ENCODE measurements around the gene IMPDH1. TPM values are rescaled to one million over a fixed set of nuclear protein-coding genes. Genes with fewer than 3 reads are reported as not detected.
A peak's percentile ranks its signal among the peaks of the same experiment; 100 is the strongest.

Gene IMPDH1
- total and polyA plus RNA-seq, 9 of the 15 experiments (the other 6 are each of a cell fraction or from before 2014, with no cell fraction given), result 0.80 to 118 (median 64.3) TPM

- TF ChIP-seq, protein P1, sequence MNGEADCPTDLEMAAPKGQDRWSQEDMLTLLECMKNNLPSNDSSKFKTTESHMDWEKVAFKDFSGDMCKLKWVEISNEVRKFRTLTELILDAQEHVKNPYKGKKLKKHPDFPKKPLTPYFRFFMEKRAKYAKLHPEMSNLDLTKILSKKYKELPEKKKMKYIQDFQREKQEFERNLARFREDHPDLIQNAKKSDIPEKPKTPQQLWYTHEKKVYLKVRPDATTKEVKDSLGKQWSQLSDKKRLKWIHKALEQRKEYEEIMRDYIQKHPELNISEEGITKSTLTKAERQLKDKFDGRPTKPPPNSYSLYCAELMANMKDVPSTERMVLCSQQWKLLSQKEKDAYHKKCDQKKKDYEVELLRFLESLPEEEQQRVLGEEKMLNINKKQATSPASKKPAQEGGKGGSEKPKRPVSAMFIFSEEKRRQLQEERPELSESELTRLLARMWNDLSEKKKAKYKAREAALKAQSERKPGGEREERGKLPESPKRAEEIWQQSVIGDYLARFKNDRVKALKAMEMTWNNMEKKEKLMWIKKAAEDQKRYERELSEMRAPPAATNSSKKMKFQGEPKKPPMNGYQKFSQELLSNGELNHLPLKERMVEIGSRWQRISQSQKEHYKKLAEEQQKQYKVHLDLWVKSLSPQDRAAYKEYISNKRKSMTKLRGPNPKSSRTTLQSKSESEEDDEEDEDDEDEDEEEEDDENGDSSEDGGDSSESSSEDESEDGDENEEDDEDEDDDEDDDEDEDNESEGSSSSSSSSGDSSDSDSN (IDR thresholded peaks at IDR 0.05; ENCODE audit: borderline replicate concordance in 1 of 2, low read depth in 2 of 2, low read length in 2 of 2), result peak; percentile 92 to 98; a peak in 3 of 4 replicates
- TF ChIP-seq EZH2 (IDR thresholded peaks at IDR 0.05; ENCODE audit: borderline replicate concordance, low read depth, low read length) (0 out of 2 replicates have a peak, but pooled peaks have one; percentile 15), PML (IDR thresholded peaks at IDR 0.05; ENCODE audit: low read length) (no peak), E2F6 (IDR thresholded peaks at IDR 0.05; ENCODE audit: borderline replicate concordance in 1 of 2, extremely low read depth in 1 of 2, insufficient read depth in 1 of 2, insufficient read length in 1 of 2, low read depth in 1 of 2, low read length in 1 of 2, poor library complexity in 1 of 2, severe bottlenecking in 1 of 2) (peak in 1 of 2 experiments; percentile 85), ETS1 (conservative IDR thresholded peaks at IDR 0.05; ENCODE audit: control insufficient read depth, low read depth, low read length) (no peak), HSF4 (CRISPR knock-in tag; IDR thresholded peaks at IDR 0.05; ENCODE audit: borderline replicate concordance) (no peak), ZNF384 (IDR thresholded peaks at IDR 0.05; ENCODE audit: low read depth, low read length) (no peak), BMI1 (IDR thresholded peaks at IDR 0.05; ENCODE audit: low read length) (no peak), HLTF (IDR thresholded peaks at IDR 0.05) (no peak), ZEB2 (IDR thresholded peaks at IDR 0.05) (no peak), PHF20 (IDR thresholded peaks at IDR 0.05; ENCODE audit: partially characterized antibody) (no peak), RBM15 (IDR thresholded peaks at IDR 0.05; ENCODE audit: insufficient read depth, low read length) (no peak)
- TF ChIP-seq, protein P2, sequence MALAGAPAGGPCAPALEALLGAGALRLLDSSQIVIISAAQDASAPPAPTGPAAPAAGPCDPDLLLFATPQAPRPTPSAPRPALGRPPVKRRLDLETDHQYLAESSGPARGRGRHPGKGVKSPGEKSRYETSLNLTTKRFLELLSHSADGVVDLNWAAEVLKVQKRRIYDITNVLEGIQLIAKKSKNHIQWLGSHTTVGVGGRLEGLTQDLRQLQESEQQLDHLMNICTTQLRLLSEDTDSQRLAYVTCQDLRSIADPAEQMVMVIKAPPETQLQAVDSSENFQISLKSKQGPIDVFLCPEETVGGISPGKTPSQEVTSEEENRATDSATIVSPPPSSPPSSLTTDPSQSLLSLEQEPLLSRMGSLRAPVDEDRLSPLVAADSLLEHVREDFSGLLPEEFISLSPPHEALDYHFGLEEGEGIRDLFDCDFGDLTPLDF (CRISPR knock-in tag; IDR thresholded peaks at IDR 0.05), result no peak
- TF ChIP-seq, protein P3, sequence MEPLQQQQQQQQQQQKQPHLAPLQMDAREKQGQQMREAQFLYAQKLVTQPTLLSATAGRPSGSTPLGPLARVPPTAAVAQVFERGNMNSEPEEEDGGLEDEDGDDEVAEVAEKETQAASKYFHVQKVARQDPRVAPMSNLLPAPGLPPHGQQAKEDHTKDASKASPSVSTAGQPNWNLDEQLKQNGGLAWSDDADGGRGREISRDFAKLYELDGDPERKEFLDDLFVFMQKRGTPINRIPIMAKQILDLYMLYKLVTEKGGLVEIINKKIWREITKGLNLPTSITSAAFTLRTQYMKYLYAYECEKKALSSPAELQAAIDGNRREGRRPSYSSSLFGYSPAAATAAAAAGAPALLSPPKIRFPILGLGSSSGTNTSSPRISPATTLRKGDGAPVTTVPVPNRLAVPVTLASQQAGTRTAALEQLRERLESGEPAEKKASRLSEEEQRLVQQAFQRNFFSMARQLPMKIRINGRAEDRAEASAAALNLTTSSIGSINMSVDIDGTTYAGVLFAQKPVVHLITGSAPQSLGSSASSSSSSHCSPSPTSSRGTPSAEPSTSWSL (CRISPR knock-in tag; IDR thresholded peaks at IDR 0.05; ENCODE audit: borderline replicate concordance), result no peak
- TF ChIP-seq, protein P4, sequence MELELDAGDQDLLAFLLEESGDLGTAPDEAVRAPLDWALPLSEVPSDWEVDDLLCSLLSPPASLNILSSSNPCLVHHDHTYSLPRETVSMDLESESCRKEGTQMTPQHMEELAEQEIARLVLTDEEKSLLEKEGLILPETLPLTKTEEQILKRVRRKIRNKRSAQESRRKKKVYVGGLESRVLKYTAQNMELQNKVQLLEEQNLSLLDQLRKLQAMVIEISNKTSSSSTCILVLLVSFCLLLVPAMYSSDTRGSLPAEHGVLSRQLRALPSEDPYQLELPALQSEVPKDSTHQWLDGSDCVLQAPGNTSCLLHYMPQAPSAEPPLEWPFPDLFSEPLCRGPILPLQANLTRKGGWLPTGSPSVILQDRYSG (tag; conservative IDR thresholded peaks at IDR 0.05; ENCODE audit: low read depth), result no peak
Observed at GRCh38 chr7:128361411-128362379, 48.1 kb downstream of the IMPDH1 start, which contains the start of gene PRRT4 (continued).
